Left ventricle myocardium inferior (tissue), 1 donor: Measurements from ENCODE around the gene SGSM2. TPM values are rescaled to one million over a fixed set of nuclear protein-coding genes. Genes with fewer than 3 reads are reported as not detected.

Experiments used
- DNase-seq: peaks from one replicate; pipeline ENCODE4 v3.0.0-alpha.2; 2020
- H3K27ac ChIP-seq: fragments of 200-600 bp; replicated peaks from 2 replicates; pipeline ENCODE4 v1.8.0; 2021
- H3K27me3 ChIP-seq: fragments of 200-600 bp; 2 replicates; pipeline ENCODE4 v1.8.0; 2021; ENCODE audit warnings: low read depth
- H3K36me3 ChIP-seq: fragments of 200-600 bp; 2 replicates; pipeline ENCODE4 v1.8.0; 2021
- H3K4me1 ChIP-seq: fragments of 200-600 bp; 2 replicates; pipeline ENCODE4 v1.8.0; 2021
- H3K4me3 ChIP-seq: fragments of 200-600 bp; 2 replicates; pipeline ENCODE4 v1.8.0; 2021; ENCODE audit warnings: mild to moderate bottlenecking, moderate library complexity
- H3K9me3 ChIP-seq: fragments of 200-600 bp; replicated peaks from 2 replicates; pipeline ENCODE4 v1.8.0; 2021
- intact Hi-C: fragments of 100-400 bp; cut with micrococcal nuclease; formaldehyde crosslinking; loops from one replicate; pipeline ENCODE4 v1.11.0; 2022
- total RNA-seq: library from RNA; stranded (reverse); fragmentation: NEBNext Ultra II Directional; extraction: Animal tissue kit (Norgen Biotek cat#: 25700); gene quantifications from one replicate; pipeline ENCODE4 v1.2.1, GENCODE V29; 2021
- TF ChIP-seq, protein P1 (sequence below): fragments of 200-600 bp; IDR thresholded peaks from 2 replicates; pipeline ENCODE4 v1.8.0; 2021; ENCODE audit warnings: antibody characterized with exemption, mild to moderate bottlenecking, borderline replicate concordance
- donor health status: DM: no; HTN: yes; CAD: no; lungs with severe emphysema.

SGSM2 gene
- total RNA-seq, 1 donor from 2014 or later: 24.5 TPM

DNA sequence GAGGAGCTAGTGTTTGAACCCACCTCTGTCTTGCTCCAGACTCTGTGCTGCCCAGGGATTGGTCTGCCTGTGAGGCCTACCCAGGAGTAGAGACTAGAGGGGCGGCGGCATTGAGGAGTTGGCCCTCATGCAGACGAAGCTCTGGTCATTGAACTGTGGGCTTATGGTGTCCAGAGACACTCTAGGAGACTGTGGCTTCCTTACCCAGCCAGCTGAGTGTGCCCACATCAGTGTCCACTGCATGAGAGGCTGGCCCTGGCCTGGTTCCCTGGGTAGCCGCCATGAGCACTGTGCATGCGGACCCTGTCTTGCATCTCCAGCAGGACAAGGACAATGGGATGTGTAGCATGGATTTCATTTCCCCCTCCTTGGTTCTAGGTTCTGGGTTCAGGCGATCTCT, 14.0 kb downstream of the SGSM2 start:
- H3K27ac ChIP-seq: no peak overlapping the region
- no peak overlapping the region for H3K4me3 ChIP-seq
- no peaks in the 10 kb centered on the region for H3K36me3 ChIP-seq
- intact Hi-C loops: no loop called here
- H3K9me3 ChIP-seq: no peaks in the 10 kb centered on the region
- TF ChIP-seq, protein P1, sequence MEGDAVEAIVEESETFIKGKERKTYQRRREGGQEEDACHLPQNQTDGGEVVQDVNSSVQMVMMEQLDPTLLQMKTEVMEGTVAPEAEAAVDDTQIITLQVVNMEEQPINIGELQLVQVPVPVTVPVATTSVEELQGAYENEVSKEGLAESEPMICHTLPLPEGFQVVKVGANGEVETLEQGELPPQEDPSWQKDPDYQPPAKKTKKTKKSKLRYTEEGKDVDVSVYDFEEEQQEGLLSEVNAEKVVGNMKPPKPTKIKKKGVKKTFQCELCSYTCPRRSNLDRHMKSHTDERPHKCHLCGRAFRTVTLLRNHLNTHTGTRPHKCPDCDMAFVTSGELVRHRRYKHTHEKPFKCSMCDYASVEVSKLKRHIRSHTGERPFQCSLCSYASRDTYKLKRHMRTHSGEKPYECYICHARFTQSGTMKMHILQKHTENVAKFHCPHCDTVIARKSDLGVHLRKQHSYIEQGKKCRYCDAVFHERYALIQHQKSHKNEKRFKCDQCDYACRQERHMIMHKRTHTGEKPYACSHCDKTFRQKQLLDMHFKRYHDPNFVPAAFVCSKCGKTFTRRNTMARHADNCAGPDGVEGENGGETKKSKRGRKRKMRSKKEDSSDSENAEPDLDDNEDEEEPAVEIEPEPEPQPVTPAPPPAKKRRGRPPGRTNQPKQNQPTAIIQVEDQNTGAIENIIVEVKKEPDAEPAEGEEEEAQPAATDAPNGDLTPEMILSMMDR: no peak
- peaks cover 12% of the 10 kb centered on the region for H3K4me1 ChIP-seq
- DNase-seq: no peak
- H3K27me3 ChIP-seq: no peaks in the 10 kb centered on the region

DNA sequence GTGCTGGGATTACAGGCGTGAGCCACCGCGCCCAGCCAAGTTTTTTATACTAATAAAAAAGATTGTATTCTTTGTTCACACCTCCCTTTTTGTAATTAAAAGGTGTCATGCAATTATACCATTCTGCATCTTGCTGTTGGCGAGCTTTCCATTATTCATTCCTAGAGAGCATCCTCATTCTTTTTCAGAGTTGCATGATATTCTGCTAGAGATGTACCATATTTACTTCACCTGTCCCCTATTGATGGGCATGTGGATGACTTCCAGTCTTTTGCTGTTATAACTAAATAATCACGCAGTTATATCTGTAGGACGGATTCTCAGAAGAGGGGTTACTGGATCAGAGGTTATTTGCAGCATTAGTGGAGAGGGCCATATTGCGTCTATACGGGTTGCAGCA, 17.0 kb downstream of the SGSM2 start:
- no peaks in the 10 kb centered on the region for H3K9me3 ChIP-seq
- H3K27me3 ChIP-seq: no peaks in the 10 kb centered on the region
- no peaks in the 10 kb centered on the region for H3K4me1 ChIP-seq
- no peak for DNase-seq
- no peaks in the 10 kb centered on the region for H3K36me3 ChIP-seq
- TF ChIP-seq, protein P1: no peak
- no peak overlapping the region for H3K4me3 ChIP-seq
- intact Hi-C loops: no loop called here
- H3K27ac ChIP-seq: no peak overlapping the region

DNA sequence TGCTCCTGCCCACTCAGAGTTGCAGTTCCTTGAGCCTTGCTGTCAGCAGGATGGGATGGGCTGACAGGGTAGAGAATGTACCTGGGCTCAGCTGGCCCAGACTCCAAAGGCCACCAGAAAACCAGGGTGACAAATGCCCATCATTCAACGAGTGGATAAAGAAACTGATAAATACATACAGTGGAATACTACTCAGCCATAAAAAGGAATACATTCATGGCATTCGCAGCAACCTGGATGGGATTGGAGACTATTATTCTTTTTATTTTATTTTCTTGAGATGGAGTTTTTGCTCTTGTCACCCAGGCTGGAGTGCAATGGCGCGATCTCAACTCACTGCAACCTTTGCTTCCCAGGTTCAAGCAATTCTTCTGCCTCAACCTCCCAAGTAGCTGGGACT, 19.9 kb downstream of the SGSM2 start:
- Histone ChIP-seq H3K4me3 (no peak overlapping the region), H3K36me3 (peaks cover 4% of the 10 kb centered on the region), H3K4me1 (peaks cover 11% of the 10 kb centered on the region), H3K27me3 (no peaks in the 10 kb centered on the region), H3K9me3 (no peaks in the 10 kb centered on the region), H3K27ac (no peak overlapping the region)
- intact Hi-C loops: no loop called here
- DNase-seq: no peak
- TF ChIP-seq, protein P1: no peak

DNA sequence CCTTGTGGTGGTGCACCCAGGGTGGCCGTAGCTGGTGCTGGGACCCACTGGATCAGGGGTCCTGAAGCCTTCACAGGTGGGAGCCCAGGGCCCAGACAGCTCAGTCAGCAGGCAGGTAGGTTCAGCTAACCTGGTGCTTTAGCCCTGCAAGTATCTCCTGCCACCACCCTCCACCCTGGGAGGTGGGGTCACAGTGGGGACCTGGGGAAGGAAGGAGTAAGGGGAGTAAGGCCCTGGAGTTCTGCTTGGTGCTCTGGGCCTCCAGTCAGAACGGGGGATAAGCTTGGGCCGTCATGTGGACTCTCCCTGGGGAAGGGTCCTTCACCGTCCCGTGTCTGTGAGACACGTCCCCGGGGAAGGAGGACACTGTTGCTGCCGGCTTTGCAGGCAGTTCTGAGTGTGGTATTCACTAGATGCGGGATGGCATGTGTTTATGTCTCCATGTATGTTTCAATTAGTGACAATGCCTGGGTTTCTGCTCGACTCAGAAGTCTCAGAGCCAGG, 20.7 kb downstream of the SGSM2 start:
- Histone ChIP-seq H3K27me3 (no peaks in the 10 kb centered on the region), H3K36me3 (peaks cover 10% of the 10 kb centered on the region), H3K9me3 (no peaks in the 10 kb centered on the region), H3K4me3 (no peak overlapping the region), H3K4me1 (peaks cover 11% of the 10 kb centered on the region), H3K27ac (no peak overlapping the region)
- intact Hi-C loops: no loop called here
- no peak for DNase-seq
- TF ChIP-seq, protein P1: no peak

DNA sequence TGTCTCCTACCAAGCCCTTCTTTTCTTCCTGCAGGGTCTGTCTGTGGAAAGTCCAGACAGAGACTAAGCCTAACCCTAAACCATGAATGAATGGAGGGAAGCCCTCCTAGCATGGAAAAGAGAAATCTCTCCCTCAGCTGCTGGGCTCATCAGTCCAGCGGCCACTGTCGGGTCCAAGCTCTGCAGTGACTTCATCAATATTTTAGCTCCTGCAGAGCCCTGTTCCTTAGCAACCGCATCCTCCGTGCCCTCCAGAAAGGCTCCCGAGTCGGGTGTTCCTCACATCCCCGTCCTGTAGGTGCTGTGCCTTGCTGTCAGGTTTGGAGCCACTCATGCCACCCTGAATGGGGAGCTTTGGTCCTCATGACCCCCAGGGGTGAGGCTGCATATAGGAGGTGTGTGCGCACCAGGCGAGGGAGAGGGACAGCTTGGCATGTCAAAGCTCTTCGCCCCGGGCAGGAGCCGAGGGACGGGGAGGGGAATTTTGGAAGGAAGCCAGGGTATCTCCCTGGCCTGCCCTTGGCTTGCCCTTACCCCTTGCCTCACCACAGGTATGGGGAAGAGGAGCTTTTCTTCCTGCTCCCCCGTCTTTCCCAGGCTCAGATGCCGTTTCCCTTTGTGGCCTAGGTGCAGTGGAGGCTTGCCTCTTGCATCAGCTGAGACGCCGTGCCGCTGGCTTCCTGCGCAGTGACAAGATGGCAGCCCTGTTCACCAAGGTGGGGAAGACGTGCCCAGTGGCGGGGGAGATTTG, 23.9 kb downstream of the SGSM2 start:
- H3K27ac ChIP-seq: no peak overlapping the region
- no peaks in the 10 kb centered on the region for H3K27me3 ChIP-seq
- DNase-seq: no peak
- H3K4me1 ChIP-seq: peaks cover 34% of the 10 kb centered on the region
- H3K4me3 ChIP-seq: no peak overlapping the region
- TF ChIP-seq, protein P1: no peak
- intact Hi-C loops: no loop called here
- H3K9me3 ChIP-seq: no peaks in the 10 kb centered on the region
- H3K36me3 ChIP-seq: peaks cover 20% of the 10 kb centered on the region
